Keratinocyte (primary cell): Measurements from ENCODE around the gene CABP2. TPM values are rescaled to one million over a fixed set of nuclear protein-coding genes. Genes with fewer than 3 reads are reported as not detected.

Experiments used
- DNase-seq: peaks from one replicate; pipeline ENCODE4 v3.0.0-alpha.2; 2011; ENCODE audit warnings: low read depth, missing footprints, low spot score
- FAIRE-seq: peaks from 2 replicates; lab custom pipeline; 2011; peaks lifted over from hg19 to GRCh38; lab: Jason Lieb, UNC
- H2AFZ ChIP-seq: 2 replicates; pipeline ENCODE4 v1.6.0; 2012; ENCODE audit warnings: low read length, control low read depth, inconsistent platforms; ENCODE audit not compliant: control insufficient read depth
- H3K27ac ChIP-seq: 2 replicates; pipeline ENCODE4 v1.5.1; 2011; ENCODE audit warnings: low read length; ENCODE audit not compliant: control insufficient read depth, insufficient read depth
- H3K27me3 ChIP-seq: 3 replicates; pipeline ENCODE4 v1.6.0; 2011; ENCODE audit warnings: low read length; ENCODE audit not compliant: control insufficient read depth, insufficient read depth; ENCODE audit errors: extremely low read depth
- H3K36me3 ChIP-seq, 2 experiments: 2 replicates in 1 of 2; 3 replicates in 1 of 2; pipeline ENCODE4 v1.5.1; 2011; ENCODE audit warnings: low read length in 2 of 2, mild to moderate bottlenecking in 1 of 2; ENCODE audit not compliant: control insufficient read depth in 2 of 2, insufficient read depth in 2 of 2; ENCODE audit errors: extremely low read depth in 1 of 2
- H3K4me1 ChIP-seq: 3 replicates; pipeline ENCODE4 v1.5.1; 2011; ENCODE audit warnings: low read length; ENCODE audit not compliant: control insufficient read depth, insufficient read depth; ENCODE audit errors: extremely low read depth
- H3K4me2 ChIP-seq: 3 replicates; pipeline ENCODE4 v1.6.0; 2011; ENCODE audit warnings: low read depth, low read length; ENCODE audit not compliant: control insufficient read depth, insufficient read depth; ENCODE audit errors: extremely low read depth
- H3K4me3 ChIP-seq, 3 experiments: fragments of 200-600 bp in 1 of 3; sonication (generic) in 1 of 3; 2 replicates in 2 of 3; 3 replicates in 1 of 3; pipeline ENCODE4 v1.5.1; 2011 to 2016; ENCODE audit warnings: low read length in 3 of 3, mild to moderate bottlenecking in 3 of 3, control low read depth in 2 of 3, inconsistent platforms in 1 of 3, low read depth in 1 of 3, mixed read lengths in 1 of 3, mixed run types in 1 of 3, moderate library complexity in 1 of 3; ENCODE audit not compliant: control insufficient read depth in 2 of 3, insufficient read depth in 2 of 3; ENCODE audit errors: extremely low read depth in 1 of 3
- H3K79me2 ChIP-seq: 2 replicates; pipeline ENCODE4 v1.6.0; 2012; ENCODE audit warnings: low read length; ENCODE audit not compliant: control insufficient read depth, insufficient read depth
- H3K9ac ChIP-seq: 3 replicates; pipeline ENCODE4 v1.6.0; 2011; ENCODE audit warnings: low read length; ENCODE audit not compliant: control insufficient read depth, insufficient read depth; ENCODE audit errors: extremely low read depth
- H3K9me1 ChIP-seq: 3 replicates; pipeline ENCODE4 v1.6.0; 2011; ENCODE audit warnings: low read length; ENCODE audit not compliant: control insufficient read depth, insufficient read depth; ENCODE audit errors: extremely low read depth
- H3K9me3 ChIP-seq: 2 replicates; pipeline ENCODE4 v1.5.1; 2012; ENCODE audit warnings: low read depth, low read length; ENCODE audit not compliant: control insufficient read depth
- H4K20me1 ChIP-seq: 3 replicates; pipeline ENCODE4 v1.6.0; 2011; ENCODE audit warnings: low read length; ENCODE audit not compliant: control insufficient read depth, insufficient read depth; ENCODE audit errors: extremely low read depth
- EZH2 ChIP-seq: IDR thresholded peaks from one replicate; pipeline ENCODE4 v1.6.1; 2012; ENCODE audit warnings: inconsistent platforms, mild to moderate bottlenecking, low read length, moderate library complexity
- dilution Hi-C: fragments of 300-500 bp; cut with MboI; formaldehyde crosslinking; loops from one replicate; pipeline ENCODE4 v1.7.0; 2020; ENCODE audit warnings: low sequenced_read_pairs; ENCODE audit not compliant: extremely low pct_ligation_motif_present
- polyA plus RNA-seq, 5 experiments: library from polyadenylated mRNA; depleted of rRNA in 3 of 5; stranded (reverse) in 3 of 5; stranded (forward) in 1 of 5; unstranded in 1 of 5; fragments of >200 nt; gene quantifications; 1 replicate in 1 of 5; 2 replicates in 3 of 5; 3 replicates in 1 of 5; pipeline versions ENCODE4 v1.2.1 to v1.2.3, GENCODE V29; 2011 to 2012; ENCODE audit warnings: missing spikeins in 2 of 5, low read depth in 1 of 5, low replicate concordance in 1 of 5
- TF ChIP-seq, protein P1 (sequence below), 3 experiments: IDR thresholded peaks in 1 of 3; conservative IDR thresholded peaks in 1 of 3; optimal IDR thresholded peaks in 1 of 3; 2 replicates in 2 of 3; 3 replicates in 1 of 3; pipeline versions ENCODE3 to v1.5.1; 2011; ENCODE audit warnings: low read length in 3 of 3, mild to moderate bottlenecking in 3 of 3, moderate library complexity in 2 of 3, control low read depth in 1 of 3, inconsistent platforms in 1 of 3; ENCODE audit not compliant: insufficient read depth in 2 of 3; ENCODE audit errors: extremely low read depth in 1 of 3

Gene CABP2
- polyA plus RNA-seq, 1 donor (not counting 4 experiments of a cell fraction or from before 2014, with no cell fraction given): not detected

DNA sequence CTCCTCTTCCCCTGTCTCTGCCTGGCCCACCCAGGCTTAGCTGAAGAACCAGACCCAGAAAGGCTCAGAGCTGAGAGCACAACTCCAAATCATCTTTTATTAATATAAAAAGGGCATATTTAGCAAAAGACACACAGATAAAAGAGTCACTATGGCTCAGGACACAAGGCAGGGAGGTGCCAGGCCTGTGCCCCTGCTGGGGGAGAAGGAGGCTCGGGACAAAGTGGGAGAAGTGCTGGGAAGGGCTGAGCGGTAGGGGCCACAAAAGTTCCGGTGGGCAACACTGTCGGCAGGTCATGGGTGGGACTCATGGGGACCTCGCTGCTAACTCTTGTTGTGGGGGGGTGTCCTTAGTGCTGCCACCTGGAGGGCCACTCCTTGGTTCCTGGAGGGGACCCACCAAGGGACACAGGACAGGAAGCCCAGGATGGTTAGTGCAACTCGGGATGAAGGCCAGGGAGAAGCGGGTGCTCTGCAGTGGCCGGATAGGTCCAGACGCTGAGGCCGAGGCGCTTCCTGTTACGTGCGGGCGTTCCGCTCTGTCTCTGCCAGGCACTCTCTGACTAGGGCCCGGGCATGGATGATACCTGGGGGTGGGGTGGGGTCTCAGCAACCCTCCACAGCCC, 16.7 kb downstream of the CABP2 start:
- dilution Hi-C loops: no loop called here
- H3K4me1 ChIP-seq: peaks cover 27% of the 10 kb centered on the region
- DNase-seq: no peak
- peaks cover 15% of the 10 kb centered on the region for H3K79me2 ChIP-seq
- no peaks in the 10 kb centered on the region for H3K9me3 ChIP-seq
- H3K9ac ChIP-seq: peak overlapping the region; percentile 74
- peak overlapping the region in 2 of 3 experiments; percentile 73 to 88 for H3K4me3 ChIP-seq
- peak overlapping the region; percentile 87 for H3K4me2 ChIP-seq
- no peaks in the 10 kb centered on the region for H3K9me1 ChIP-seq
- no peaks in the 10 kb centered on the region for H3K27me3 ChIP-seq
- no peak overlapping the region for H2AFZ ChIP-seq
- FAIRE-seq: no peak
- H3K27ac ChIP-seq: peak overlapping the region; percentile 26
- peaks cover 0 to 5% of the 10 kb centered on the region in 2 experiments for H3K36me3 ChIP-seq
- no peaks in the 10 kb centered on the region for H4K20me1 ChIP-seq
- no peak for TF ChIP-seq EZH2
- TF ChIP-seq, protein P1, sequence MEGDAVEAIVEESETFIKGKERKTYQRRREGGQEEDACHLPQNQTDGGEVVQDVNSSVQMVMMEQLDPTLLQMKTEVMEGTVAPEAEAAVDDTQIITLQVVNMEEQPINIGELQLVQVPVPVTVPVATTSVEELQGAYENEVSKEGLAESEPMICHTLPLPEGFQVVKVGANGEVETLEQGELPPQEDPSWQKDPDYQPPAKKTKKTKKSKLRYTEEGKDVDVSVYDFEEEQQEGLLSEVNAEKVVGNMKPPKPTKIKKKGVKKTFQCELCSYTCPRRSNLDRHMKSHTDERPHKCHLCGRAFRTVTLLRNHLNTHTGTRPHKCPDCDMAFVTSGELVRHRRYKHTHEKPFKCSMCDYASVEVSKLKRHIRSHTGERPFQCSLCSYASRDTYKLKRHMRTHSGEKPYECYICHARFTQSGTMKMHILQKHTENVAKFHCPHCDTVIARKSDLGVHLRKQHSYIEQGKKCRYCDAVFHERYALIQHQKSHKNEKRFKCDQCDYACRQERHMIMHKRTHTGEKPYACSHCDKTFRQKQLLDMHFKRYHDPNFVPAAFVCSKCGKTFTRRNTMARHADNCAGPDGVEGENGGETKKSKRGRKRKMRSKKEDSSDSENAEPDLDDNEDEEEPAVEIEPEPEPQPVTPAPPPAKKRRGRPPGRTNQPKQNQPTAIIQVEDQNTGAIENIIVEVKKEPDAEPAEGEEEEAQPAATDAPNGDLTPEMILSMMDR (optimal IDR thresholded peaks at IDR 0.05 in 1 of 3, IDR thresholded peaks at IDR 0.05 in 1 of 3, conservative IDR thresholded peaks at IDR 0.05 in 1 of 3; ENCODE audit: extremely low read depth in 1 of 3, insufficient read depth in 2 of 3, low read length in 3 of 3): peak in 1 of 3 experiments; percentile 4

GRCh38 chr11:67505605-67506396, 17.4 kb downstream of the CABP2 start:
- H3K36me3 ChIP-seq: peaks cover 0 to 8% of the 10 kb centered on the region in 2 experiments
- no peak for TF ChIP-seq EZH2
- TF ChIP-seq, protein P1 (optimal IDR thresholded peaks at IDR 0.05 in 1 of 3, IDR thresholded peaks at IDR 0.05 in 1 of 3, conservative IDR thresholded peaks at IDR 0.05 in 1 of 3; ENCODE audit: extremely low read depth in 1 of 3, insufficient read depth in 2 of 3, low read length in 3 of 3): peak; percentile 86 to 99 (median 92)
- dilution Hi-C loops: no loop called here
- no peaks in the 10 kb centered on the region for H4K20me1 ChIP-seq
- FAIRE-seq (peak; percentile 97), DNase-seq (peak; percentile 94)
- H3K79me2 ChIP-seq: peaks cover 15% of the 10 kb centered on the region
- H3K9ac ChIP-seq: peak overlapping the region; percentile 73
- peaks cover 27% of the 10 kb centered on the region for H3K4me1 ChIP-seq
- H3K4me3 ChIP-seq: peak overlapping the region; percentile 63 to 92 (median 82)
- peak overlapping the region; percentile 79 for H3K27ac ChIP-seq
- no peaks in the 10 kb centered on the region for H3K9me3 ChIP-seq
- H2AFZ ChIP-seq: peak overlapping the region; percentile 1
- H3K9me1 ChIP-seq: no peaks in the 10 kb centered on the region
- no peaks in the 10 kb centered on the region for H3K27me3 ChIP-seq
- H3K4me2 ChIP-seq: peak overlapping the region; percentile 87
